Gastrocnemius medialis (tissue), 4 donors: ENCODE data around the gene LCORL. TPM values are rescaled to one million over a fixed set of nuclear protein-coding genes. Genes with fewer than 3 reads are reported as not detected.

Experiments used
- ATAC-seq, 2 donors: fragments of 150-250 bp; one replicate each; pipeline ENCODE4 v1.9.1; 2016
- DNase-seq, 2 donors: peaks; one replicate each; pipeline ENCODE4 v3.0.0-alpha.2; 2019
- H3K27ac ChIP-seq, 4 donors: fragments of 200-600 bp; sonication (generic); 1 replicate in 1 of 4; 2 replicates in 3 of 4; pipeline ENCODE4 v1.5.1; 2016 to 2018; ENCODE audit warnings: mild to moderate bottlenecking in 2 of 4, moderate library complexity in 1 of 4
- H3K27me3 ChIP-seq, 3 donors: fragments of 200-600 bp; sonication (generic) in 2 of 3; 1 replicate in 1 of 3; 2 replicates in 2 of 3; pipeline versions ENCODE4 v1.5.1 to v1.6.0; 2016 to 2019; ENCODE audit warnings: mild to moderate bottlenecking in 1 of 3, moderate library complexity in 1 of 3
- H3K36me3 ChIP-seq, 2 donors: fragments of 200-600 bp; sonication (generic) in 1 of 2; one replicate each; pipeline ENCODE4 v1.5.1; 2017 to 2018
- H3K4me1 ChIP-seq, 2 donors: fragments of 200-600 bp; sonication (generic) in 1 of 2; one replicate each; pipeline ENCODE4 v1.5.1; 2016 to 2017; ENCODE audit warnings: mild to moderate bottlenecking in 2 of 2
- H3K4me3 ChIP-seq, 4 donors: fragments of 200-600 bp; sonication (generic) in 3 of 4; 1 replicate in 1 of 4; 2 replicates in 3 of 4; pipeline ENCODE4 v1.5.1; 2016 to 2019; ENCODE audit warnings: mild to moderate bottlenecking in 2 of 4
- H3K9me3 ChIP-seq, 3 donors: fragments of 200-600 bp; sonication (generic) in 2 of 3; 1 replicate in 1 of 3; 2 replicates in 2 of 3; pipeline ENCODE4 v1.5.1; 2016 to 2019
- POLR2A ChIP-seq, 2 donors: fragments of 450-650 bp; IDR thresholded peaks; one replicate each; pipeline ENCODE4 v1.6.1; 2017; ENCODE audit warnings: antibody characterized with exemption in 2 of 2, mild to moderate bottlenecking in 2 of 2, moderate library complexity in 2 of 2
- in situ Hi-C, 4 donors: fragments of 200-750 bp; cut with MboI; loops; one replicate each; pipeline versions ENCODE4 v1.15.0 to v1.8.0; 2017; ENCODE audit warnings: low sequenced_read_pairs in 4 of 4
- intact Hi-C: fragments of 100-400 bp; cut with DNase I; formaldehyde crosslinking; loops from one replicate; pipeline ENCODE4 v1.15.1; 2023; ENCODE audit warnings: low total_unique reads
- total RNA-seq, 4 donors: library from RNA; depleted of rRNA; stranded (reverse); fragments of >200 nt; gene quantifications; one replicate each; pipeline versions ENCODE4 v1.1.0 to v1.2.3, GENCODE V29; 2016
- TF ChIP-seq, protein P1 (sequence below), 5 experiments: fragments of 450-650 bp in 3 of 5; fragments of 200-600 bp in 2 of 5; sonication (generic) in 2 of 5; IDR thresholded peaks in 4 of 5; conservative IDR thresholded peaks in 1 of 5; 1 replicate in 4 of 5; 2 replicates in 1 of 5; pipeline ENCODE4 v1.5.1; 2016 to 2019; ENCODE audit warnings: antibody characterized with exemption in 5 of 5, mild to moderate bottlenecking in 3 of 5, moderate library complexity in 3 of 5

The LCORL gene
- total RNA-seq, 4 donors from 2014 or later, result 12.8 to 34.7 (median 26.1) TPM

DNA sequence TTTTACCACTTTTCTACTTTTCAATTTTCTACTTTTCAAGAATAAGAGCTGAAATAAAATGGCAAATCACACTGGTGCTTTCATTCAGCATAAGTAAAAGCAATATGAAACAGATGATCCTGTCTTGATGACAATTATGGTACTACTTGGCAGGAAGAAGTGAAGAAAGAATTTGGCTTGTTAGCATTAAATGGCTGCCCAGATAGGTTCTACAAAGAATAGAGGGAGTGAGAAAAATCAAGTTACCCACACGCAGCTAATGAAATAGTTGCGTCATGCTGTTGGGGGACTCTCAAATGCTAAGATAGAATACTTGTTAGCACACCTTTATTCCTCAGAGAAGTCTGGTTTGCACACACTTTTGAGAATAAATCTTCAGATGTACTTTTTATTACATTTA lies 12.5 kb upstream of the LCORL start:
- Histone ChIP-seq H3K27me3 (no peaks in the 10 kb centered on the region), H3K4me1 (no peaks in the 10 kb centered on the region), H3K36me3 (no peaks in the 10 kb centered on the region), H3K4me3 (no peak overlapping the region), H3K9me3 (no peaks in the 10 kb centered on the region), H3K27ac (no peak overlapping the region)
- intact Hi-C loops, result no loop called here
- in situ Hi-C loops, result no loop called here
- no peak for ATAC-seq
- no peak for DNase-seq
- TF ChIP-seq, protein P1, sequence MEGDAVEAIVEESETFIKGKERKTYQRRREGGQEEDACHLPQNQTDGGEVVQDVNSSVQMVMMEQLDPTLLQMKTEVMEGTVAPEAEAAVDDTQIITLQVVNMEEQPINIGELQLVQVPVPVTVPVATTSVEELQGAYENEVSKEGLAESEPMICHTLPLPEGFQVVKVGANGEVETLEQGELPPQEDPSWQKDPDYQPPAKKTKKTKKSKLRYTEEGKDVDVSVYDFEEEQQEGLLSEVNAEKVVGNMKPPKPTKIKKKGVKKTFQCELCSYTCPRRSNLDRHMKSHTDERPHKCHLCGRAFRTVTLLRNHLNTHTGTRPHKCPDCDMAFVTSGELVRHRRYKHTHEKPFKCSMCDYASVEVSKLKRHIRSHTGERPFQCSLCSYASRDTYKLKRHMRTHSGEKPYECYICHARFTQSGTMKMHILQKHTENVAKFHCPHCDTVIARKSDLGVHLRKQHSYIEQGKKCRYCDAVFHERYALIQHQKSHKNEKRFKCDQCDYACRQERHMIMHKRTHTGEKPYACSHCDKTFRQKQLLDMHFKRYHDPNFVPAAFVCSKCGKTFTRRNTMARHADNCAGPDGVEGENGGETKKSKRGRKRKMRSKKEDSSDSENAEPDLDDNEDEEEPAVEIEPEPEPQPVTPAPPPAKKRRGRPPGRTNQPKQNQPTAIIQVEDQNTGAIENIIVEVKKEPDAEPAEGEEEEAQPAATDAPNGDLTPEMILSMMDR (IDR thresholded peaks at IDR 0.05 in 4 of 5, conservative IDR thresholded peaks at IDR 0.05 in 1 of 5), result no peak
- TF ChIP-seq POLR2A (IDR thresholded peaks at IDR 0.05), result no peak

DNA sequence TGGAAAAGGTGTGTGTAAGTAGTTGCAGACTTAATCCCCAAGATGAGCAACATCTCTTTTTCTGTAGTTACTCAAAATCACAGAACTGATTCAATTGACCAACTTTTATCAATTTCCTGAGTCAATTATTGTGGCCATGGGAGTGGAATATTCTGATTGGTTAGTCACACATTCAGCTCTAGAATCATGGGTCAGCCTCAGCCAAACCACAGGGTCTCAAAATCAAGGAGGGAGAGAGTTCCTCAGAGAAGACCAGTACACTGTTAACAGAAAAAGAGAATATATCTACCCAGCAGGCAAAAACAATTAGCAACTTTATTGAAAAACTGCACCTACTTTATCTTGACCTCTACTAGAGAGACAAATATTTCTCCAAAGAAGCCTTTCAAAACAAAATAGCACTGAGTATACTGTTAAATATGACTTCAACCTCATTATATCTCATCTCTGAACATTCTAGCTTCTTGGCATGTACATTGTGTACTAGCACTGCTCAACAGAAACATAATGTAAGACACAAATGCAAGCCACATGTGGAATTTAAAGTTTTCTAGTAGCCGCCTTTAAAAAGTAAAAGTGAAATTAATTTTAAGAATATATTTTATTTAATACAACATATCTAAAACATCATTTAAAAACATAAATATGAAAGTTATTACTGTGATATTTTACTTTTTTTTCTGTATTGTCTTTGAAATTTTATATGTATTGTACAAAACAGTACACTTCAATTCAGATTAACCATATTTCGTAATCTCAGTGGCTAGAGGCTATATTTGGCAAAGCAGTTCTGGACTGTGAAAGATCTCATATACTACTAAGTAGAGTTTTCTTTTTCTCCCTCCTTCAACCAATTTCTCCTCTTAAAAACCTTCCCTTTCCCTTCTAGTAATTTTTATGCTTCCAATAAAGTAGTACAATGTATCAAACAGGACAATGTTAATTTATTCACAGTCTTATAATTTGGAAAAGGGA lies 11.8 kb upstream of the LCORL start:
- H3K27ac ChIP-seq, result no peak overlapping the region
- intact Hi-C loops (no loop called here), in situ Hi-C loops (no loop called here)
- DNase-seq, result no peak
- no peaks in the 10 kb centered on the region for H3K4me1 ChIP-seq
- no peak overlapping the region for H3K4me3 ChIP-seq
- ATAC-seq, result no peak
- TF ChIP-seq, protein P1 (IDR thresholded peaks at IDR 0.05 in 4 of 5, conservative IDR thresholded peaks at IDR 0.05 in 1 of 5), result no peak
- TF ChIP-seq POLR2A (IDR thresholded peaks at IDR 0.05), result no peak
- no peaks in the 10 kb centered on the region for H3K9me3 ChIP-seq
- H3K36me3 ChIP-seq, result no peaks in the 10 kb centered on the region
- no peaks in the 10 kb centered on the region for H3K27me3 ChIP-seq

DNA sequence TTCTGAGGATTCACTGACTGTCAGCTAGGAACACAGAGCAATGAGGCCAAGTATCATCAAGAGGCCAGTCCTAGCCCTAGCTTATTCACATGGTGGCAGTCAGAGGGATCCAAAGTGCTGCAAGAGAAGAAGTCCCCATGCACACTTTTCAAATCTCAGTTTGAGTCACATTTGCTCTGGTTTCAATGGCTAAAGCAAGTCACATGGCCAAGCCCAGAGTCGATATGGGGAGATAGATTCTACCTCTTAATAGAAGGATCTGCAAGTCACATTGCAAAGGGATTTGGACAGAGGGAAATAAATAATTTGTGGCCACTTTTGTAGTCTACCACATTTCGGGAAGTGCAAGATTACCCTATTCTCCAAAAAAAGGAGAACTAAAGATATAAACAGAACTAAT lies 3.7 kb upstream of the LCORL start:
- intact Hi-C loops (loop anchor here (10.0 kb wide), 1 partner anchor 1800 kb away; the partner anchor contains the start of gene TAPT1), in situ Hi-C loops (loop anchor here in 1 of 4 donors (10.0 kb wide), 1 partner anchor 220 kb away; no protein-coding TSS in a partner anchor)
- no peak for DNase-seq
- TF ChIP-seq, protein P1 (IDR thresholded peaks at IDR 0.05 in 4 of 5, conservative IDR thresholded peaks at IDR 0.05 in 1 of 5), result no peak
- no peak for TF ChIP-seq POLR2A (IDR thresholded peaks at IDR 0.05)
- Histone ChIP-seq H3K9me3 (no peaks in the 10 kb centered on the region), H3K4me3 (no peak overlapping the region), H3K36me3 (no peaks in the 10 kb centered on the region), H3K27ac (no peak overlapping the region), H3K27me3 (no peaks in the 10 kb centered on the region), H3K4me1 (peaks cover 2% of the 10 kb centered on the region in 2 donors)
- no peak for ATAC-seq

DNA sequence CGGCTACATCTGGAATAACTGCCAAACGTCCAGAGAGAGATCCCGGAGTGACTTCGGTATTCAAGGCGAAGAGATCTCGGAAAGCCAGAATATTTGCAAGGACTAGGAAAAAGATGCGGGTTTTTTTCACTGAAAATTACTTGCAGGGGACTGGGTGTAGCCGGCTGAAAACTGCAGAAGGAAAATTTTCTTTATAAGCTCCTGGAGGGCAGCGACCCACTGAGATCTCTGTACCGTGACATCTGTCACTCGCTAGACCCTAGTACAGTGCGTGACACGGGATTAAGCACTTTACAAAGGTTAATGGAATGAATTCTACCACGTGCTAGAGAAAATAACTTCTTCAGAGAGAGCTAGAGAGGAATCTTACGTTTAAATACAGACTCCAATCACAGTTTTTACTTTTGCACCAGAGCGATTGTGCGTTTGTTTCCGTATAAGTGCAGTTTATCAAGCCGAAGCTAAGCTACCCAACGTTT lies 1.1 kb upstream of the LCORL start:
- Histone ChIP-seq H3K4me3 (peak overlapping the region; percentile 70 to 84 (median 78)), H3K9me3 (no peaks in the 10 kb centered on the region), H3K27me3 (no peaks in the 10 kb centered on the region), H3K27ac (peak overlapping the region; percentile 88 to 97 (median 96)), H3K36me3 (no peaks in the 10 kb centered on the region), H3K4me1 (peaks cover 13 to 21% of the 10 kb centered on the region in 2 donors)
- ATAC-seq (no peak), DNase-seq (no peak)
- TF ChIP-seq POLR2A (IDR thresholded peaks at IDR 0.05), result no peak
- TF ChIP-seq, protein P1 (IDR thresholded peaks at IDR 0.05 in 4 of 5, conservative IDR thresholded peaks at IDR 0.05 in 1 of 5), result no peak
- intact Hi-C loops, result loop anchor here (5.0 to 10.0 kb wide), 2 partner anchors 510 to 1798 kb away; partner anchors contain the start of genes QDPR and TAPT1
- in situ Hi-C loops, result loop anchor here in 3 of 4 donors (10.0 to 25.0 kb wide), 3 partner anchors 210 to 435 kb away; partner anchors contain the start of genes DCAF16 (in 2 of the 3), LAP3 (in 2 of the 3) and NCAPG (in 2 of the 3)
